ENCODE results near the gene ZBTB48. TPM values are rescaled to one million over a fixed set of nuclear protein-coding genes. Genes with fewer than 3 reads are reported as not detected.

ZBTB48 gene
- total RNA-seq, 2 donors from 2014 or later: 41.3 to 51.0 TPM

- no peak for TF ChIP-seq POLR2AphosphoS5 (IDR thresholded peaks at IDR 0.05)
- no peak for TF ChIP-seq POLR2A (IDR thresholded peaks at IDR 0.05)
- TF ChIP-seq, protein P1, sequence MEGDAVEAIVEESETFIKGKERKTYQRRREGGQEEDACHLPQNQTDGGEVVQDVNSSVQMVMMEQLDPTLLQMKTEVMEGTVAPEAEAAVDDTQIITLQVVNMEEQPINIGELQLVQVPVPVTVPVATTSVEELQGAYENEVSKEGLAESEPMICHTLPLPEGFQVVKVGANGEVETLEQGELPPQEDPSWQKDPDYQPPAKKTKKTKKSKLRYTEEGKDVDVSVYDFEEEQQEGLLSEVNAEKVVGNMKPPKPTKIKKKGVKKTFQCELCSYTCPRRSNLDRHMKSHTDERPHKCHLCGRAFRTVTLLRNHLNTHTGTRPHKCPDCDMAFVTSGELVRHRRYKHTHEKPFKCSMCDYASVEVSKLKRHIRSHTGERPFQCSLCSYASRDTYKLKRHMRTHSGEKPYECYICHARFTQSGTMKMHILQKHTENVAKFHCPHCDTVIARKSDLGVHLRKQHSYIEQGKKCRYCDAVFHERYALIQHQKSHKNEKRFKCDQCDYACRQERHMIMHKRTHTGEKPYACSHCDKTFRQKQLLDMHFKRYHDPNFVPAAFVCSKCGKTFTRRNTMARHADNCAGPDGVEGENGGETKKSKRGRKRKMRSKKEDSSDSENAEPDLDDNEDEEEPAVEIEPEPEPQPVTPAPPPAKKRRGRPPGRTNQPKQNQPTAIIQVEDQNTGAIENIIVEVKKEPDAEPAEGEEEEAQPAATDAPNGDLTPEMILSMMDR (IDR thresholded peaks at IDR 0.05): no peak
- Histone ChIP-seq H3K4me3 (no peak overlapping the region), H3K27ac (no peak overlapping the region), H3K9me3 (no peaks in the 10 kb centered on the region), H3K4me1 (replicated peaks) (no peaks in the 10 kb centered on the region), H3K36me3 (peaks cover 14 to 28% of the 10 kb centered on the region in 2 donors), H3K27me3 (replicated peaks; ENCODE audit: insufficient read depth) (no peaks in the 10 kb centered on the region)
- DNase-seq (ENCODE audit: low spot score): no peak
- 92% methylated on average over 4 of the region's 4 CpGs for WGBS
- intact Hi-C loops (cut with DNase I): no loop called here
Observed at GRCh38 chr1:6535214-6535613, 44.6 kb upstream of the ZBTB48 start.

GRCh38 chr1:6536291-6536690, 43.5 kb upstream of the ZBTB48 start:
- Histone ChIP-seq H3K4me3 (no peak overlapping the region), H3K36me3 (peaks cover 14 to 18% of the 10 kb centered on the region in 2 donors), H3K4me1 (replicated peaks) (no peaks in the 10 kb centered on the region), H3K27me3 (replicated peaks; ENCODE audit: insufficient read depth) (no peaks in the 10 kb centered on the region), H3K27ac (no peak overlapping the region), H3K9me3 (no peaks in the 10 kb centered on the region)
- 73% methylated on average over 5 of the region's 5 CpGs for WGBS
- intact Hi-C loops (cut with DNase I): no loop called here
- DNase-seq (ENCODE audit: low spot score): no peak
- no peak for TF ChIP-seq POLR2A (IDR thresholded peaks at IDR 0.05)
- TF ChIP-seq, protein P1 (IDR thresholded peaks at IDR 0.05): no peak
- no peak for TF ChIP-seq POLR2AphosphoS5 (IDR thresholded peaks at IDR 0.05)

- Histone ChIP-seq H3K4me3 (no peak overlapping the region), H3K27me3 (replicated peaks; ENCODE audit: insufficient read depth) (no peaks in the 10 kb centered on the region), H3K36me3 (no peaks in the 10 kb centered on the region), H3K9me3 (no peaks in the 10 kb centered on the region), H3K4me1 (replicated peaks) (no peaks in the 10 kb centered on the region), H3K27ac (no peak overlapping the region)
- DNase-seq (ENCODE audit: low spot score): no peak
- intact Hi-C loops (cut with DNase I): no loop called here
- 58% methylated on average over 3 of the region's 3 CpGs for WGBS
- TF ChIP-seq POLR2AphosphoS5 (IDR thresholded peaks at IDR 0.05) (no peak), POLR2A (IDR thresholded peaks at IDR 0.05) (no peak)
- TF ChIP-seq, protein P1 (IDR thresholded peaks at IDR 0.05): no peak
Observed at GRCh38 chr1:6538956-6539355, 40.8 kb upstream of the ZBTB48 start.

- intact Hi-C loops (cut with DNase I): no loop called here
- H3K9me3 ChIP-seq: no peaks in the 10 kb centered on the region
- no peak overlapping the region for H3K27ac ChIP-seq
- no peaks in the 10 kb centered on the region for H3K36me3 ChIP-seq
- H3K4me3 ChIP-seq: no peak overlapping the region
- no peak for DNase-seq (ENCODE audit: low spot score)
- no peaks in the 10 kb centered on the region for H3K27me3 ChIP-seq (replicated peaks; ENCODE audit: insufficient read depth)
- no peaks in the 10 kb centered on the region for H3K4me1 ChIP-seq (replicated peaks)
- 90% methylated on average over 3 of the region's 3 CpGs for WGBS
- TF ChIP-seq POLR2AphosphoS5 (IDR thresholded peaks at IDR 0.05): no peak
- TF ChIP-seq, protein P1 (IDR thresholded peaks at IDR 0.05): no peak
- TF ChIP-seq POLR2A (IDR thresholded peaks at IDR 0.05): no peak
Observed at GRCh38 chr1:6544831-6545230, 35.0 kb upstream of the ZBTB48 start.

- TF ChIP-seq POLR2AphosphoS5 (IDR thresholded peaks at IDR 0.05): no peak
- TF ChIP-seq, protein P1 (IDR thresholded peaks at IDR 0.05): no peak
- TF ChIP-seq POLR2A (IDR thresholded peaks at IDR 0.05): no peak
- intact Hi-C loops (cut with DNase I): no loop called here
- 59% methylated on average over 10 of the region's 10 CpGs for WGBS
- H3K27me3 ChIP-seq (replicated peaks; ENCODE audit: insufficient read depth): no peaks in the 10 kb centered on the region
- H3K9me3 ChIP-seq: no peaks in the 10 kb centered on the region
- no peak for DNase-seq (ENCODE audit: low spot score)
- no peak overlapping the region for H3K27ac ChIP-seq
- no peaks in the 10 kb centered on the region for H3K4me1 ChIP-seq (replicated peaks)
- H3K36me3 ChIP-seq: no peaks in the 10 kb centered on the region
- no peak overlapping the region for H3K4me3 ChIP-seq
Observed at GRCh38 chr1:6545276-6546112, 34.3 kb upstream of the ZBTB48 start.

Data from prostate gland (tissue), 2 donors.